ENCODE measurements around the gene BTNL2. TPM values are rescaled to one million over a fixed set of nuclear protein-coding genes. Genes with fewer than 3 reads are reported as not detected.
"Not testable (repeated sequence)": the region's sequence is repeated elsewhere in the genome, so short reads cannot be mapped to it uniquely, and the experiment has no call there.

BTNL2 gene
- total and polyA plus RNA-seq, 2 of the 13 experiments (the other 11 are each of a cell fraction or from before 2014, with no cell fraction given): not detected

DNA sequence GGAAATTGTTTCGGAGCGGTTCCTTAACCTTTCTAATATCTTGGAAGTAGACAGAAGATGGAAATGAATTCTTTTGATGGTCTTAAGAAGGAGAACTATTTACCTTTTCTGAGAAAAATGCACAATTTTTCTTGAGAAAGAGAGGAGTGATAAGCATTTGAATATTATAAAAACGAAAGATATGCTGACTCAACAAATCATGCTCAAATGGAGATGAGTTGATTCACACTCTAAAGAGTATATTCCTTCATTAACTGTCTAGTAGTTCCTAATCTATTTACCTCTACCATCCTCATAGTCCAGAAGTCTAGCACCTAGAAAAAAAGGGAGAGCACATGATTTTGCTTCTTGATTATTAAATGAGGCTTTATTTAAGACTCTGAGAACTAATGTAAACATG is 39.3 kb downstream of the BTNL2 start:
- intact Hi-C loops (cut with micrococcal nuclease; ENCODE audit: unreplicated experiment) (no loop called here), in situ Hi-C loops (cut with HindIII; ENCODE audit: extremely low pct_ligation_motif_present, low pct_unique_long_range_greater_than_20kb) (no loop called here)
- H2AFZ ChIP-seq (ENCODE audit: low read length): no peak overlapping the region
- BruUV-seq (replicated peaks): no TSS peak
- H3K9ac ChIP-seq (ENCODE audit: insufficient read depth, low read depth, low read length): no peak overlapping the region
- H3K4me3 ChIP-seq (replicated peaks in 1 of 3; ENCODE audit: insufficient read depth in 1 of 3, low read depth in 2 of 3, low read length in 3 of 3): no peak overlapping the region
- DNase-seq (ENCODE audit: low spot score) (no peak), ATAC-seq (no peak), FAIRE-seq (no peak)
- no peak overlapping the region for H3K4me2 ChIP-seq (ENCODE audit: low read depth, low read length)
- H4K20me1 ChIP-seq (ENCODE audit: insufficient read depth, low read length): no peaks in the 10 kb centered on the region
- no peaks in the 10 kb centered on the region for H3K79me2 ChIP-seq (ENCODE audit: insufficient read depth, low read length)
- no peaks in the 10 kb centered on the region for H3K4me1 ChIP-seq (ENCODE audit: insufficient read depth, low read length)
- H3K27me3 ChIP-seq (ENCODE audit: control insufficient read depth in 1 of 2, insufficient read depth in 2 of 2, low read length in 2 of 2): peaks cover 0 to 9% of the 10 kb centered on the region in 2 experiments; a peak in 2 of 5 replicates
- WGBS (ENCODE audit: low lambda C conversion rate): 58% methylated on average over 3 of the region's 3 CpGs
- ChIA-PET POLR2A (no interaction called here), CTCF (ENCODE audit: low intra/inter-chr PET ratio, low total read pairs) (no interaction called here)
- peak; percentile 99 for TF ChIP-seq MAFF (IDR thresholded peaks at IDR 0.05; ENCODE audit: low read depth, low read length)
- peak; percentile 98 to 99 for TF ChIP-seq MAFK (conservative IDR thresholded peaks at IDR 0.05 in 1 of 2, IDR thresholded peaks at IDR 0.05 in 1 of 2; ENCODE audit: low read length in 2 of 2)
- TF ChIP-seq SETDB1 (CRISPR knock-in tag; IDR thresholded peaks at IDR 0.05; ENCODE audit: borderline replicate concordance): no peak
- H3K27ac ChIP-seq (ENCODE audit: extremely low read length, insufficient read depth, low read length): no peak overlapping the region
- no peaks in the 10 kb centered on the region for H3K9me3 ChIP-seq (ENCODE audit: low read length)
- no peaks in the 10 kb centered on the region for H3K36me3 ChIP-seq (replicated peaks in 1 of 2; ENCODE audit: control insufficient read depth in 1 of 2, insufficient read depth in 2 of 2, low read length in 2 of 2)

DNA sequence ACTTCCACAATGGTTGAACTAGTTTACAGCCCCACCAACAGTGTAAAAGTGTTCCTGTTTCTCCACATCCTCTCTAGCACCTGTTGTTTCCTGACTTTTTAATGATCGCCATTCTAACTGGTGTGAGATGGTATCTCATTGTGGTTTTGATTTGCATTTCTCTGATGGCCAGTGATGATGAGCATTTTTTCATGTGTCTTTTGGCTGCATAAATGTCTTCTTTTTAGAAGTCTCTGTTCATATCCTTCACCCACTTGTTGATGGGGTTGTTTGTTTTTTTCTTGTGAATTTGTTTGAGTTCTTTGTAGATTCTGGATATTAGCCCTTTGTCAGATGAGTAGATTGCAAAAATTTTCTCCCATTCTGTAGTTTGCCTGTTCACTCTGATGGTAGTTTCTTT is 47.8 kb downstream of the BTNL2 start:
- H3K27me3 ChIP-seq (ENCODE audit: control insufficient read depth in 1 of 2, insufficient read depth in 2 of 2, low read length in 2 of 2); in situ Hi-C loops (cut with HindIII; ENCODE audit: extremely low pct_ligation_motif_present, low pct_unique_long_range_greater_than_20kb); H2AFZ ChIP-seq (ENCODE audit: low read length); FAIRE-seq; DNase-seq (ENCODE audit: low spot score); H3K4me3 ChIP-seq (replicated peaks in 1 of 3; ENCODE audit: insufficient read depth in 1 of 3, low read depth in 2 of 3, low read length in 3 of 3); H4K20me1 ChIP-seq (ENCODE audit: insufficient read depth, low read length); POLR2A ChIA-PET; H3K36me3 ChIP-seq (replicated peaks in 1 of 2; ENCODE audit: control insufficient read depth in 1 of 2, insufficient read depth in 2 of 2, low read length in 2 of 2); H3K27ac ChIP-seq (ENCODE audit: extremely low read length, insufficient read depth, low read length); H3K9me3 ChIP-seq (ENCODE audit: low read length); H3K4me2 ChIP-seq (ENCODE audit: low read depth, low read length); H3K9ac ChIP-seq (ENCODE audit: insufficient read depth, low read depth, low read length); ATAC-seq; CTCF ChIA-PET (ENCODE audit: low intra/inter-chr PET ratio, low total read pairs); intact Hi-C loops (cut with micrococcal nuclease; ENCODE audit: unreplicated experiment); H3K4me1 ChIP-seq (ENCODE audit: insufficient read depth, low read length); BruUV-seq (replicated peaks); H3K79me2 ChIP-seq (ENCODE audit: insufficient read depth, low read length): not testable (repeated sequence)
- WGBS (ENCODE audit: low lambda C conversion rate): 0% methylated on average over 1 of the region's 1 CpG

GRCh38 chr6:32358548-32358947 is 48.4 kb downstream of the BTNL2 start:
- 6% methylated on average over 8 of the region's 8 CpGs for WGBS (ENCODE audit: low lambda C conversion rate)
- H3K4me1 ChIP-seq (ENCODE audit: insufficient read depth, low read length); ATAC-seq; BruUV-seq (replicated peaks); H3K27me3 ChIP-seq (ENCODE audit: control insufficient read depth in 1 of 2, insufficient read depth in 2 of 2, low read length in 2 of 2); POLR2A ChIA-PET; CTCF ChIA-PET (ENCODE audit: low intra/inter-chr PET ratio, low total read pairs); H3K4me2 ChIP-seq (ENCODE audit: low read depth, low read length); H2AFZ ChIP-seq (ENCODE audit: low read length); H3K4me3 ChIP-seq (replicated peaks in 1 of 3; ENCODE audit: insufficient read depth in 1 of 3, low read depth in 2 of 3, low read length in 3 of 3); DNase-seq (ENCODE audit: low spot score); H3K9me3 ChIP-seq (ENCODE audit: low read length); H3K36me3 ChIP-seq (replicated peaks in 1 of 2; ENCODE audit: control insufficient read depth in 1 of 2, insufficient read depth in 2 of 2, low read length in 2 of 2); intact Hi-C loops (cut with micrococcal nuclease; ENCODE audit: unreplicated experiment); H3K27ac ChIP-seq (ENCODE audit: extremely low read length, insufficient read depth, low read length); in situ Hi-C loops (cut with HindIII; ENCODE audit: extremely low pct_ligation_motif_present, low pct_unique_long_range_greater_than_20kb); H3K9ac ChIP-seq (ENCODE audit: insufficient read depth, low read depth, low read length); FAIRE-seq; H4K20me1 ChIP-seq (ENCODE audit: insufficient read depth, low read length); H3K79me2 ChIP-seq (ENCODE audit: insufficient read depth, low read length): not testable (repeated sequence)
